GM12878 (cell line): ENCODE measurements around the gene MST1. TPM values are rescaled to one million over a fixed set of nuclear protein-coding genes. Genes with fewer than 3 reads are reported as not detected.

ENCODE experiments used
- ATF2 ChIP-seq: IDR thresholded peaks from 2 replicates; pipeline ENCODE4 v1.6.1; 2012; ENCODE audit warnings: low read length, inconsistent platforms
- BCL11A ChIP-seq: IDR thresholded peaks from 2 replicates; pipeline ENCODE4 v1.6.1; 2011; ENCODE audit warnings: low read depth, low read length
- BMI1 ChIP-seq: fragments of 450-650 bp; IDR thresholded peaks from 2 replicates; pipeline ENCODE4 v1.6.1; 2016; ENCODE audit warnings: mild to moderate bottlenecking, moderate library complexity, borderline replicate concordance
- BRCA1 ChIP-seq: IDR thresholded peaks from 2 replicates; pipeline ENCODE4 v1.6.1; 2011; ENCODE audit warnings: low read depth, low read length, improper control_type of control experiment
- CEBPZ ChIP-seq: fragments of 150-350 bp; IDR thresholded peaks from 2 replicates; pipeline ENCODE4 v1.6.1; 2016; ENCODE audit warnings: low read depth, low read length
- CHD1 ChIP-seq: IDR thresholded peaks from 2 replicates; pipeline ENCODE4 v1.6.1; 2012; ENCODE audit warnings: low read depth, low read length, improper control_type of control experiment
- ETV6 ChIP-seq, 2 experiments: fragments of 450-650 bp in 1 of 2; IDR thresholded peaks in 1 of 2; conservative IDR thresholded peaks in 1 of 2; 2 replicates each; pipeline ENCODE4 v1.6.1; 2014; ENCODE audit warnings: antibody characterized with exemption in 1 of 2, borderline replicate concordance in 1 of 2, low read depth in 1 of 2, mild to moderate bottlenecking in 1 of 2, moderate library complexity in 1 of 2
- GATAD2B ChIP-seq: fragments of 450-650 bp; conservative IDR thresholded peaks from 2 replicates; pipeline ENCODE4 v1.6.1; 2017; ENCODE audit warnings: low read depth, mild to moderate bottlenecking, moderate library complexity
- IRF4 ChIP-seq: IDR thresholded peaks from 2 replicates; pipeline ENCODE4 v1.6.1; 2011; ENCODE audit warnings: low read depth, low read length
- MTA3 ChIP-seq: IDR thresholded peaks from 2 replicates; pipeline ENCODE4 v1.6.1; 2012; ENCODE audit warnings: low read length, inconsistent platforms, borderline replicate concordance
- POLR2AphosphoS5 ChIP-seq: IDR thresholded peaks from 2 replicates; pipeline ENCODE4 v1.6.1; 2011; ENCODE audit warnings: mild to moderate bottlenecking, low read length, inconsistent platforms
- RBBP5 ChIP-seq: fragments of 200-600 bp; sonication (generic); conservative IDR thresholded peaks from 2 replicates; pipeline ENCODE4 v1.6.1; 2016
- RFX5 ChIP-seq: IDR thresholded peaks from 2 replicates; pipeline ENCODE4 v1.6.1; 2011; ENCODE audit warnings: low read depth, low read length, improper control_type of control experiment
- SREBF1 ChIP-seq: IDR thresholded peaks from 2 replicates; pipeline ENCODE4 v1.6.1; 2012; ENCODE audit warnings: mild to moderate bottlenecking, low read length
- ZBTB11 ChIP-seq: fragments of 450-650 bp; formaldehyde crosslinking; IDR thresholded peaks from 2 replicates; pipeline ENCODE4 v1.5.0; 2022; ENCODE audit warnings: mild to moderate bottlenecking, missing genetic modification characterization
- ZNF217 ChIP-seq: fragments of 450-650 bp; IDR thresholded peaks from 2 replicates; pipeline ENCODE4 v1.6.1; 2017; ENCODE audit warnings: antibody characterized with exemption, mild to moderate bottlenecking
- ZNF384 ChIP-seq: IDR thresholded peaks from 2 replicates; pipeline ENCODE4 v1.6.1; 2012; ENCODE audit warnings: low read depth, mild to moderate bottlenecking, low read length, improper control_type of control experiment, borderline replicate concordance
- ZZZ3 ChIP-seq: IDR thresholded peaks from 2 replicates; pipeline ENCODE4 v1.6.1; 2011; ENCODE audit warnings: low read depth; ENCODE audit not compliant: control insufficient read depth, insufficient read length
- polyA plus RNA-seq, 11 experiments: library from polyadenylated mRNA; depleted of rRNA in 4 of 11; unstranded in 6 of 11; stranded (reverse) in 5 of 11; fragments of >200 nt; fragmentation: Nextera tagmentation in 4 of 11; fragmentation: Illumina TruSeq in 1 of 11; extraction: Ambion mirVana in 4 of 11; extraction: Trizol in 1 of 11; gene quantifications; 1 replicate in 1 of 11; 2 replicates in 10 of 11; pipeline versions ENCODE4 v1.2.1 to v1.2.3, GENCODE V29; 2011 to 2016; ENCODE audit warnings: inconsistent platforms in 2 of 11, missing spikeins in 2 of 11, low read depth in 1 of 11
- total RNA-seq, 4 experiments: library from RNA; depleted of rRNA in 3 of 4; stranded (reverse); fragments of >200 nt in 3 of 4; fragmentation: Illumina TruSeq in 1 of 4; extraction: Trizol in 1 of 4; gene quantifications; 2 replicates each; pipeline versions ENCODE4 v1.2.1 to v1.2.3, GENCODE V29; 2013 to 2021
- TF ChIP-seq, protein P1 (sequence below): fragments of 150-350 bp; IDR thresholded peaks from 2 replicates; pipeline ENCODE4 v1.6.1; 2014; ENCODE audit warnings: mild to moderate bottlenecking, low read depth, low read length
- TF ChIP-seq, protein P2 (sequence below): IDR thresholded peaks from 2 replicates; pipeline ENCODE4 v1.6.1; 2012; ENCODE audit warnings: low read depth, low read length, improper control_type of control experiment

The MST1 gene
- total and polyA plus RNA-seq, 10 of the 15 experiments (the other 5 are each of a cell fraction or from before 2014, with no cell fraction given), result 1.2 to 25.5 (median 4.1) TPM

- TF ChIP-seq MTA3 (peak; percentile 92; the same call in 1 of the 2 replicates), RFX5 (no peak), CEBPZ (no peak), ZNF384 (no peak), BRCA1 (no peak), ZNF217 (no peak), POLR2AphosphoS5 (peak; percentile 82), SREBF1 (no peak), ATF2 (no peak), BMI1 (no peak), CHD1 (no peak), ZZZ3 (no peak), BCL11A (no peak), IRF4 (no peak), ETV6 (conservative IDR thresholded peaks at IDR 0.05 in 1 of 2, IDR thresholded peaks at IDR 0.05 in 1 of 2; ENCODE audit: borderline replicate concordance in 1 of 2, low read depth in 1 of 2) (no peak), RBBP5 (no peak), ZBTB11 (CRISPR knock-in tag) (no peak), GATAD2B (no peak; the same call in 1 of the 2 replicates)
- TF ChIP-seq, protein P1, sequence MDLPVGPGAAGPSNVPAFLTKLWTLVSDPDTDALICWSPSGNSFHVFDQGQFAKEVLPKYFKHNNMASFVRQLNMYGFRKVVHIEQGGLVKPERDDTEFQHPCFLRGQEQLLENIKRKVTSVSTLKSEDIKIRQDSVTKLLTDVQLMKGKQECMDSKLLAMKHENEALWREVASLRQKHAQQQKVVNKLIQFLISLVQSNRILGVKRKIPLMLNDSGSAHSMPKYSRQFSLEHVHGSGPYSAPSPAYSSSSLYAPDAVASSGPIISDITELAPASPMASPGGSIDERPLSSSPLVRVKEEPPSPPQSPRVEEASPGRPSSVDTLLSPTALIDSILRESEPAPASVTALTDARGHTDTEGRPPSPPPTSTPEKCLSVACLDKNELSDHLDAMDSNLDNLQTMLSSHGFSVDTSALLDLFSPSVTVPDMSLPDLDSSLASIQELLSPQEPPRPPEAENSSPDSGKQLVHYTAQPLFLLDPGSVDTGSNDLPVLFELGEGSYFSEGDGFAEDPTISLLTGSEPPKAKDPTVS, result no peak
- TF ChIP-seq, protein P2, sequence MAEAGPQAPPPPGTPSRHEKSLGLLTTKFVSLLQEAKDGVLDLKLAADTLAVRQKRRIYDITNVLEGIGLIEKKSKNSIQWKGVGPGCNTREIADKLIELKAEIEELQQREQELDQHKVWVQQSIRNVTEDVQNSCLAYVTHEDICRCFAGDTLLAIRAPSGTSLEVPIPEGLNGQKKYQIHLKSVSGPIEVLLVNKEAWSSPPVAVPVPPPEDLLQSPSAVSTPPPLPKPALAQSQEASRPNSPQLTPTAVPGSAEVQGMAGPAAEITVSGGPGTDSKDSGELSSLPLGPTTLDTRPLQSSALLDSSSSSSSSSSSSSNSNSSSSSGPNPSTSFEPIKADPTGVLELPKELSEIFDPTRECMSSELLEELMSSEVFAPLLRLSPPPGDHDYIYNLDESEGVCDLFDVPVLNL, result peak; percentile 52; the same call in 1 of the 2 replicates
Measured at GRCh38 chr3:49719214-49719884, 30.1 kb upstream of the MST1 start, which contains the start of gene AMIGO3 (continued).
